HG03571 (cell line): ENCODE measurements around the gene RUNX2.

Experiments used
- ATAC-seq: cut with Tn5 transposase; IDR thresholded peaks from one replicate; pipeline ENCODE4 v1.9.1; 2021; ENCODE audit not compliant: unreplicated experiment

The RUNX2 gene

DNA sequence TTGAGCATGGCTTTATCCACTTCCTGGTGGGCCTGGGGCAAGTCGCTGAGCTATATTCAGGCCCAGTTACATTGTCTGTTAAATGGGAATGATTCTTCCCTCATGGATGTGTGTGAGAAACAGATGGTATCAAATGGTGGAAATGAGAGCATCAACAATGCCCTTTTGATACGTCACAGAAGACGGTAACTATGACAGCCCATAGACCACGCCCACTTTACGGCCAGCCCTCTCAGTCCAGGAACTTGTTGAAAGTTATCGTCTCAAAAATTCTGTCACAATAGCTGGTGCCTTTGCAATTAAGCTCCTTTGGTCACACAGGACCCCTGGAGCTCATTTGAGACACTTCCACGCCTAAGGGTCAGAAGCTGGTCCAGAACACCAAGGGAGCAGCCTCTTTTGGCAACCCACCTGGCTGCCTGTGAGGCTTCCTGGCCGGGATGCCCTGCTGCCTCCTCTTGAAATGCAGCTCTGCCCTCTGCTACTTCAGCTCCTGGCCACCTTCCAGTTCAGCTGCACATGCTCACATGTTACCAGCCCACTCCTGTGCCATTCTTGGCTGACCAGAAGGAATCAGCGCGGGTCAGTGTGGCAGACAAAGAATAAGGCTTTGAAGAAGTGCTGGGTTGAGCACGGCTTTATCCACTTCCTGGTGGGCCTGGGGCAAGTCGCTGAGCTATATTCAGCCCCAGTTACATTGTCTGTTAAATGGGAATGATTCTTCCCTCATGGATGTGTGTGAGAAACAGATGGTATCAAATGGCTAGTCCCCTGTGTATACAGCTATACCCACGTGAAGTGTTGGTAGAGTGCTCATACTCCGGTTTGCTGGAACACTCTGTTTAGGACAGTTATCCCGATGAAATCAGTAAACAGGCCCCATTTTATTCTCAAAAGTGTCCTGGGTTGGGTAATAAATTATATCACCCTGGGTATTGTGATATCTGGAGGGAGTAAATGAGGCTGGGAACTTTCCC lies 248.8 kb downstream of the RUNX2 start:
- no peak for ATAC-seq

DNA sequence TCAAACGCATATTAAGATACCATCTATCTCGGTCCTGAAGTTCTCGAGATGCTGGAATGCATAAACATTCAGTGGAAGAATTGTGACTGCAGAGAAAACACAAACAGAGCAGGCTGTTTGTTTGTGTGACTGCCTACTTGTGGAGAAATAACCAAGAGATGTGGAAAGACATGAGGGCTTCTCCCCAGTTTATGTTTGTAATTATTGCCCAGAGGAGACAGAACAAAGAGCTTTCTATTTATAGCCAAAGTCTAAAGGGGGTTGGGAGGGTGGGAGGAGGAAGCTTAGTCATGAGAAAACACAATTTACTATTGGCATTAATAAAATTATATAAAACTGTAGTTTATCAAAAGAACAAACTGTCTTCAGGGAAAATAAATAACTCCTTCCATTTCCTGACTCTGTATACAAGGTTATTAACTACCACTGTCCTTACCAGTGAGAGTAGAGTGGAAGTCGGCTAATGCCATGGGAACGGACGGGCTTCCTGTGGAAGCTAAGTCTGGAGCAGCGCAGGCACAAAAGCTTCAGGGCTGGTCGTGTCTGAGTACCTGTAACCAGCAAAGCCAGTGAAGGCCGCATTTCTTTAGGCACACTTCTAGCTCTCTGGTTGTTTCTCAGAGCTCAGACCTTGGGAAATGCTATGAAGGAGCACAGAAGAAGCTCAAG lies 249.8 kb downstream of the RUNX2 start:
- no peak for ATAC-seq

DNA sequence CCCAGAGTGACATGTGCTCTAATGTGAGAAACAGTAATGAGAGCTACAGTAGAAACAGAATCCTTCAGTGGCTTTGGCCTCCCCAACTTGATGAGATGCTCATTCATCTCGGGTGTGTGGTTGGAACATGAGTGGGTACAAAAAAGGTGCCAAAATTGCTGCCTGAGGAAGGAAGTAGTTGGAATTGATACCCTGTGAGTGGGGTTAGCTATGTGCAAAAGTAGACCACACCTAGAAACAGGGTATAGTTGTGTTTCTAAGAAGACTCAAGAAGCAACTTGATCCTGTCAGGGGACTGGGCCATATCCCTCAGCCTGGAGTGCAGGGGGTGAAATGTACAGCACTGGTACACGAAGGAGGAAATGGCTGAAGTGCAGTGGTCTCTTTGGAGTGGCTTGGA lies 256.0 kb downstream of the RUNX2 start:
- ATAC-seq, result no peak

DNA sequence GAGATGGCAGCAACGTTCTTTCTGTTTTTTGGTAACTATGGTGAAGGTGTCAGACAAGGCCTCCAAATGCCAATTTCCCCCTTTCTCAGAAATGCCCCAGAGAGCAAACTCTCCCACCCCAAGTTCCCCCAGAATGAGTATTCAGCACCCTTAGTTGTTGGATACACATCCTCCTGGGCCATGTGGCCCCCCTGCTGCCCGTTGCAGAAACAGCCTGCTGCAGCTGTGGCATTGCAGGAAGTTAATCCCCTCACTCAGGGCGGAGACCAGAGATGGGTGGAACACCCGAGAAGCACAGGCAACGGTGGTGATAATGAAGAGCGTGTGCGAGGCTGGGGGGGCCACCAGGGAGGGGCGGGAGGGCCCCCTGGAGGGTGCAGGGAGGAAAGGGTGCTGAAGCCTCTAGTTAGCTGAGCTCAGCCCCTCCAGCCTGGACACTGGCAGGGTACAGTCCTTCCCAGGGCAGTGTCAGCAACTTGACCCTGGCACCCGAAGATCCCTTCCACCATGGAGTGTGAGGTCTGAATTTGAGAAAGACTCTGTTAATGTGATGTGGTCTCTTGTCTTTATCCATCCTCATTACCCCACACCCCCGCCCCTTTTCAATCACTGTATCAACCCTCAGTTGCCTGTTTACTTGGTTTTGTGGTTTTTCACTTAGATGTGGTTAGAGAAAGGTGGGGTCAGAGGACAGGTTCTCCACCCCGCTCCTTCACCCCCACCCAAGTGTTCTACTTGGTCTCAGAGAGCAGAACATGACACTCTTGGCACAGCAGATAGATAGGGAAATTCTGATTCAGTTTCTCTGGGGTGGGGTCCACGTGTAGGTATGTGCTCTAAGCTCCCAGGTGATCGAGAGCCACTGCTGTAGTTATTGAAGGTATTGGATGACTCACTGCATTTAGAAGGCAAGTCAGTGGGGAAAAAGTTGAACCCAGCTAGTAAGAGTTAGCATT lies 258.4 kb downstream of the RUNX2 start:
- no peak for ATAC-seq

DNA sequence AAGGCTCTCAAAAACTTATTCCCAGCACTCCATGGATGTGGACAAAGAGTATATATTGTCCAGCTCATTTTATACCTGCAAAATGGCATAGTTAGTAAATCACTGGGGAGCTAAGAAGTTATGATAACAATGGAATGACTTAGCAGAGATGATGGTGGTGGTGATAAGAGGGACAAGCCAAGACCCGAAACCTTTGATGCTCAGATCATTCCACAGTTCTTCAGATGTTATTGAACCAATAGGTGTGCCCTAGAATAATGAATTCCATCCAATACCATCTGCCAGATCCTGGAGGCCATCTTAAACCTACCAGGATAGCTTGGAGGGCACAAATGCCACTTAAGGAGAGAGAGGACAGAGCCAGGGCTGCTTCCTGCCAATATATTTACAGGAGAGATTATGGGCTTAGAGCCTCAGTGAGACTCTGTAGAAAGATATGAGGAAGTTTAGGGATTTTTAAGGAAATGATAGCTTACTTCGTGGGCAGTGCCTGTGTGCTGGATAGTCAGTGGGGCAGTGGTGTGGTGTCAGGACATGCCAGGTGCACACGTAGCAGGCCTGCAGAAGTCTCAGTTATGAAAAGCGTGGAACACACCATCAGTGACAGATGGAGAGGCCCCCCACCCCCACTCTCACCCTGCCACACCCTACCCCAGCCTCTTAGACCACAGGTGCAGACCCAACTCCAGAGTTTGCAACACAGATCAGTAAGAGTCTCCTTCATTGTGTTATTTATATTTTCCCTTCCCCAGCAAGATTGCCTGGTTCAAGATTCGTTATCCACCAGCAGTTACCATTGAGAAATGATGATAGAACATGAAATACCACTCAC lies 259.3 kb downstream of the RUNX2 start:
- ATAC-seq, result no peak

DNA sequence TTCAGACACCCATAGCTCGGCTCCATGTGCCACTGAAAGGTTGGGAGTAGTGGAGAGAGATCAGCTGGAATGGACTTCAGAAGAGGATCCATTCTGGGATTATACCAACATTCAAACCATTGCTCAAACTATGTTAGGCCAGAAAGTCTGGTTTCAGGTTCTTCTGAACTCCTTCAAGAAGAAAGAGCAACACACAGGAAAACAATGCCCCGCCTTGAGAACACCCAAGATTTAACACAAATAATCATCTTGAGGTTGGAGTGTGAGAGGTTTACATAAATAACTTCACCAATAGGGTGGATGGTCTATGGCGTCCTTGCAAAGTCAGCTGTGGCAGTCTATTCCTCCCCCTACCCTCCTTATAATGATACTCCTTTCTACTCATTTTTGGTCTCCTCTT lies 261.2 kb downstream of the RUNX2 start:
- ATAC-seq, result no peak

DNA sequence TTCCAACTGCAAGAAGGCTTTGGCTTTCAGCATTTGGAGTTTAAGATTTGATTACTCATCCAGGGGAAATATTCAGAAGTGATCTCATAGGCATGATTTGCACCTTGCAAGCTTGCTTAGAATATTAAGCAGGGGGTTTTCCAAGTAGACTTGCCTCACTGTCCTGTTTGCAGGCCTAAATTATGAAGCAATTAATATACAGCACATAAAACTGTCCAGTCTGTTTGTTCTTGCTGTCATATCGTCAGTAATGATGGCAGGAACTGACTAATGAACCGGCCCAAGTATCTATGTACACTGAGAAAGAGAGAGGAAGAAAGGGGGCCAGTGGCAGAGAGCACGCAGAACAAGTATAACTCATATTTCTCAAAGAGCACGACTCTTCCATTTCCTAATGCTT lies 262.1 kb downstream of the RUNX2 start:
- ATAC-seq, result no peak

DNA sequence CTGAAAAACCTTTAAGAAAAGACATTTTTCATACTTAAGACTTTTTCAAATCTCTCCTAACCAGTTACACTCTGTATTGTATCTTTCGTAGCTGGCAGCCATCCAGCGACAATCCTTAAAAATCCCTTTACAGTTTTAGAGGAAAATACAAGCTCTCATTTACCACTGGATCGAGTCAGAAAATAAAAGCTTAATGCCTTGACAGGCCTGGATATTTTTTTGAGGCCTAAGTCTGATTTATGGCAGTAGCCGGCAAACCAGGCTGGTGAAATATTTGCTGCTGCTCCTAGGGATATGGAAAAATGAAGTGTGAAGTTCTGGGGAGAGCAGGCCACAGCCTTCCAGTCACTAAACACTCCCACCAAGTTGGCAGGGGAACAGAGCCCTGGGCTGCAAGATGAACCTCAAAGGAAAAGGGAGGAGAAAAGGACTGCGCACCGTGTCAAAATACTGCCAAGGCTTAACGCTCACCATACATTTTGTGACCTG lies 262.6 kb downstream of the RUNX2 start:
- ATAC-seq, result no peak

DNA sequence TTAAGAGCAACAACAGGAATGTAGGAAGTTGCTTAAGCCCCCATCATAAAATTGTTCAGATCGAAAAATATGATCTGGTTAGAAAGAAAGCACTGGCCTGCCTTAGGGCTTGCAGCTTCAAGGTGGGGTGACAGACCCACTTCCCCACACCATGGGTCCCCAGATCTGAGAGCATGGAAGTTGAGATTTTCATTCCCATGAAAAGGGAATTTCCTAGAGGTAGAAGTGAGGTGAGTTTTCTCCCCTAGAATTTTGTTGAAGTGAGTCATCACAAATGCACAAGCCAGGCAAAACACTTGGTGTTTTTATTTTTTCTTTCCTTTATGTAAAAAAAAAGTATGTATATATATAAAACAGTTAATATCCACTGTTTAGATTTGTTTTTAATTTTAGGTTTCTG lies 263.2 kb downstream of the RUNX2 start:
- ATAC-seq, result no peak

DNA sequence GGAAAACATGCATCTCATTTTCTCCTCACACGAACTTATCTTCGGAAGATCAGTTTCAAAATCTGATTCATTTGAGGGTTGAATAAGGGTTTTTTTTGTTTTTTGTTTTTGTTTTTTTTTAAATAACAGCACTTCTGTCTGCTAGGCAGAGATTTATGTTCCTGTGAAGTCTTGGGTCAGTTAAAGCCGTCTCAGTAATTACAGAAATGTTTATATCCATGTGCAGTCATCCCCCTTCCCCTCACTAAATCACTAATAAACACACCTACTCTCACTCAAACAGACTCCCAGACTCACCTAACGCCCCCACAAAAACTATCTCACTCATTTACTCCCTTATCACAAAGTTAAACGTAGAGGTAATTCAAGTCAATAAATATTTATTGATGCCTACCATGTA lies 263.8 kb downstream of the RUNX2 start:
- no peak for ATAC-seq

DNA sequence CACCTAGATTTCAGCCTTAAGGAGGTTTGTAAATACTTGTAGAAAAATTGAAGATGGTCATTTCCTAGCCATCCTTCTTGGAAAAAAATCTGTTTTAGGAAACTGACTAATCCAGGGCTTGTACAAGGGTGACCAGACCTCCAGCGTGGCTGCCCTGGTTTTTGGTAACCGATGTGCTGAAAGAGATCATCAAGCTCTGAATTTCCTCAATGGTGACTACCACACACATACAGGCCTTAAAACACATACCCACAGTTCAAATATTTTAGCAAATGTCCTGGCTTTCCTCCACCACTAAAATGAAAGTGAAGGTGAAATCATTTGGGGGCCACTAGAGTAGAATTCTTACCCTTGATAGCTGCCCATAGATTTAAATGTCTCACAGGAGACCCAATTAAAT lies 264.9 kb downstream of the RUNX2 start:
- no peak for ATAC-seq

DNA sequence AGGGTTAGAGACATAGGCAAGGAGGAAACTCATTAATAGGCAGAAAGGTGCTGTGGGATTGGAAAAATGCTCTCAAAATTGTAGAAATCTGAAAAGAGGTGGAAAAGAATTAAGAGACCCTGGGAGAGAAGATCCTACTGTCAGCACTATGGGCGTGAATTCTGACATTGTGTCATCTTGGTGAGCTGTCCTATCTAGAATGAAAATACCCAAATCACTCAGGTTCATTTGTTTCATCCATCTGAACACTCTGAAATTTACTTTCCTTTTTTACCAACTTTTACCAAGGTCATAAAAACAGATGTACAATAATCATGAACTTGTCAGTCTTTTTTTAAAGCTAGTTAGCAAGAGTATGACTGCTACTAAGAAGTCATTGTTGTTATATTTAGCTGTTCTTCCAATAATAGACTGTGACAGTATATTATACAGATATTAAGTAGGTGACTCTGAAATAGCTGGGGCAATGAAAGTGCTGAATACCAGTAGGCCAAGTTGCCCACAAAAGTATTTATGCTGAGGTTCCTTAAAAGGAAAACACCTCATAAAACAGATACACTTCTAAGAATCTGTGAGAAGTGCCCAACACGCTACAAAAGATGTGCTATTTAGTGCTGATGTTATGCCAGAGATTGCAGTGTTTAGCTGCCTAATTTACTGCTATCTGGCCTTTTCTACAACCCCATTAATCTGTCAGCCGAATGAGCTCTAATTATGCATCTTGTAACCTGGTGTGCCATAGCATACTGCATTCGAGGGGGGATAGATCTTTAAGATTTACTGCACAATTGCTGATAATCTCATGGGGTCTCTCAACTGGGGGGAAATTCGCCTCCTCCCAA lies 267.1 kb downstream of the RUNX2 start:
- ATAC-seq, result no peak

DNA sequence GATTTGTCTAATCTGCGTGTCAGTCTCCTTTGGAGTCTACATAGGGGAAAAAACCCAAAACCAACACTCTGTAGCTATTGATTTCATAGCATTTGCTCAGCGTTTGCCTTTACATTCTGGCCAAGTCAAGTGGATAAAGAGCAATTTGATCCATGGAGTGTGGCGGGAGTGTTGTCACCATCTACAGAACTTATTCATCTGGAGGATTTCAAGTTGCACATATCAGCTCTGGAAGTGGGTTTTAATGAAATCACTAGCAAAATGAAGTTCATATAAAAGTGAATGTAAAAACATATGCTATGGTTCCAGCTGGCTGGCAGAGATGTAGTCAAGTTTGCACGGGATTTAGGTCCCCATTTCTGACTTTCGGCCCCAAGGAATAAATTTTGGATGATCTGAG lies 269.3 kb downstream of the RUNX2 start:
- ATAC-seq, result no peak

DNA sequence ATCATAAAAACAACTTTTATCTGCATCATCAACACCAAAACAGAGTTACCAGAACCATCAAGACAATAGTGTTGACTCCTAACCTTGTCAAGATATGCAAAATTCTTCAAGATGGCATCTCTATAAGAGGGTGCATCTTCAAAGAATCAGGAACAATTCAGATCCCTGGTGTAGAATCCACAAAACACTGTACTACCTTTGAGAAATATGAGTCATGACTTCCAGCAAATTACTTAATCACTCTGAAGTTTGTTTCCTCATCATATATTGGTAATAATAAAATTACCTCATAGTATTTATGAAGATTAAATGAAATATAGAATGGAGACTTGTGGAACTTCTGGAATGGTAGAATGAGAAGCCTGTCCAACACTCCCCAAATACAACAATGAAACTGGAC lies 270.9 kb downstream of the RUNX2 start:
- ATAC-seq, result no peak

DNA sequence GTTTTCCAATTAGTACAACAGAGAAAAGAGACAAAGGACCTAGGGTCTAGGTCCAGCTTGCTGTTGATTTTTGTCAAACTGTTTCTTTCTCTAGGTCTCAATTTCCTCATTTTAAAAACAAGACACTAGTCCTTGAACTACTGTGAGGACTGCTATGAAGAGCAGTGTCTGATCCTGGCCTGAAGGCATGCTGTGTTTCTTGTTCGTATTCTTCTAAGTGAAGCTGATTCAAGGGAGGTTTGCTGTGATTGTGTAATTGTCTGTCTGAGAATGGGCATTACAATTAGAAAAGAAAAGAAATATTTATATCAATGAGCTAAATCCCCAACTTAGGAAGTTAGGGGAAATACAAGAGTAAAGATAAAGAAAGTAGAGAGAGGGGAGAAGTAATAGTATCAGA lies 277.8 kb downstream of the RUNX2 start:
- no peak for ATAC-seq

DNA sequence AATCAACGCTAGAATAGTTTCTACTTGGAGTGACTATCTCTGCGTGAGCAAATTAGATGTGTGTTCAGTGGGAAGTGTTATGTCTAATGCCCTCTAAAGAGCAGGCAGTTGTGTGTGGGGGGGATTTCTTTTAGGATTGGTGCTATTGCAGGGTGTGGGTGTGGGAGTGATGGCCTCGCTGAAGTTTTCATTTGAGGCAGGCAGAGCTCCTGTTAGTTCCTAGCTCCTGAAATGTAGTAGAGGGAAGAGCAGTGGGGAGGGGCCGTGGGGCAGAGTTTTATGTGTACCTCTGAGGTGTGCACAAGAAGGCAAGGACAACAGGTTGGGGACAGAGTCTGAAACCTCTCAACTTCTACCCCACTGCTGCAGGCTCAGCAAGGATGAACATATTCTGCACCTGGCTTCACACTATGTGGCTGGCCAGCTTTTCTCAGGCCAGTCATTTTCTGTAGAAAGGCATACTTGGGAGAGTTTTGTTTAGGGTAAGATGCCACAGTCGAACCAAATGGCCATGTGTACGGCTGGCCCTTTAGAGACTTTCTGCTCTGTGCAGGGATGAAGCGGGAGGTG lies 278.8 kb downstream of the RUNX2 start:
- no peak for ATAC-seq

DNA sequence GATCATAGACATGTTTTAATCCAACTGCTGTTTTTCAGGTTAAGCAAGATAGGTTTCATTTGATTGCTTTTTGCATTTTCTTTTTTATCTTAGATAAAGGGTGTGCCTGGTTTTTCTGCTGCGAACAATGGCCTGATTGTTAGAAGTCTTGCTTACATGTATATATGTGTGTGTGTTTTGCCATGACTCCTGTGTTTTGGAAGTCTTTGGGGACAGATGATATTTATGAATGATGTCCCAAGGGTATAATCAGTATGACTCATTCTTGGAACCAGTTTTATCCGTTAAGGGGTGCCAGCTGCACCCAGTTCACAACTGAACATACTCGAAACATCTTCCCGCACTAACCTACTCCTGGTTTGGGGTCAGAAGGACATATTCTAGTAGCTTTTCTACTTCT lies 279.7 kb downstream of the RUNX2 start:
- ATAC-seq, result no peak

DNA sequence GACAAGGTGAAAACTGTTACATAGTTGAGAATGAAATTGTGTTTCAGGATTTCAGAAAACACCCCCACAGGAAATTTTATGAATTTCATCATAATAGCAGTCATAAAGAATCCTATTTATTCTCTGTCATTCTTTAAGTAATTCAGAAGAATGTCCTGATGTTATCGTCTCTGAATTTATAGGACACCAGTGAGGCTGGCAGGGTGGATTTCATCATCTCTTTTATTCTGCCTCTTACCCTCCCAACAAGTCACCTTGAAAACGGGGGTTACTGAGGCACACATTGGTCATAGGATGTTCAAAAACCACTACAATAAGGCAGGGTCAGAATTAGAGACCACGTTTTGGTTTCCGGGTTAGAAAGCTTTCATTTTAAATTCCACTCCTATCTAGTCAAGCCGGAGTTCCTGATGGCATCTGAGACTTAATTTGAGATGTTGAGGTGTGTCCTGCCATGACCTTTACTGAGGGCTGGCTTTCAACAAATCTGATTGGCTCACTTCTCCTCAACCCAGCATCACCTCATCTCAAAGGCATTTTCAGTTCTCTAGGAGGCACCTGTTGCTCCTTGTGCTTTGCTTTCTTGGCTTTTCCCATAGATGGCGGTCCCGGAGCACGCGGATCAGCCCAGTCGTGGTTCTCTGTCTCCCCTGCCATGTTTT lies 280.3 kb downstream of the RUNX2 start:
- ATAC-seq, result no peak
